ENCODE data around the gene NXN. TPM values are rescaled to one million over a fixed set of nuclear protein-coding genes. Genes with fewer than 3 reads are reported as not detected.
"Not testable (repeated sequence)": the region's sequence is repeated elsewhere in the genome, so short reads cannot be mapped to it uniquely, and the experiment has no call there.

Gene NXN
- polyA plus RNA-seq, 4 donors: 2.2 to 12.5 (median 7.1) TPM

GRCh38 chr17:995324-995723 lies 15.7 kb upstream of the NXN start:
- not testable (repeated sequence) for H3K9me3 ChIP-seq (ENCODE audit: control insufficient read depth in 2 of 2, insufficient read depth in 1 of 2, low read depth in 1 of 2, low read length in 1 of 2); H3K36me3 ChIP-seq (ENCODE audit: control insufficient read depth in 3 of 3, insufficient read depth in 2 of 3, low read depth in 1 of 3, low read length in 3 of 3); H3K4me3 ChIP-seq (ENCODE audit: low read depth in 1 of 3, low read length in 3 of 3); DNase-seq; H3K27me3 ChIP-seq (ENCODE audit: control insufficient read depth in 3 of 3, insufficient read depth in 3 of 3, low read length in 3 of 3); FAIRE-seq; H3K27ac ChIP-seq (ENCODE audit: low read depth in 1 of 3, low read length in 2 of 3); H3K4me1 ChIP-seq (ENCODE audit: control insufficient read depth in 3 of 3, insufficient read depth in 2 of 3, low read depth in 1 of 3, low read length in 2 of 3)
- WGBS, 3 donors: 54 to 76% (median 64%) methylated on average over 8 of the region's 8 CpGs

DNA sequence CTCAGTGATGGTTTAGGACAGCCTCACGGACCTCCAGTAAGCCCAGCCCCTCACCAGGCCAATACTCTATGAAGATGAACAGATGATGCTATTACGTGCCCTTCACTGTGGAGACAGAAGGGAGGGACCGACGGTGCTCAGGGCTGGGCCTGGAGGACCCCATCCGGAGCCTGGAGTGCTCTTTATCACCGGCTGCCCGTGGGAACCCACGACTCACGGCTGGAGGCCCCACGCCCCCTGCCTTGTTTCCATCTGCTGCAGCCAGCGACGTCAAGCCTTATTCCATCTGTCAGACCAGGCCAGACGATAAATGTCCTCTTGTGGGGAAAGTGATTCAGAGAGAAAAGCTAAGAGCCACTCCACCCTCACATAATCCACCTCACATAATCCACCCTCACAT lies 13.4 kb upstream of the NXN start:
- WGBS, 3 donors: 53 to 69% (median 59%) methylated on average over 13 of the region's 13 CpGs
- DNase-seq (no peak), FAIRE-seq (no peak)

GRCh38 chr17:988561-988960 lies 9.0 kb upstream of the NXN start:
- FAIRE-seq (no peak), DNase-seq (no peak)
- Histone ChIP-seq H3K4me3 (ENCODE audit: low read depth in 1 of 3, low read length in 3 of 3) (no peak overlapping the region), H3K36me3 (ENCODE audit: control insufficient read depth in 3 of 3, insufficient read depth in 2 of 3, low read depth in 1 of 3, low read length in 3 of 3) (no peaks in the 10 kb centered on the region), H3K27me3 (ENCODE audit: control insufficient read depth in 3 of 3, insufficient read depth in 3 of 3, low read length in 3 of 3) (no peaks in the 10 kb centered on the region), H3K27ac (ENCODE audit: low read depth in 1 of 3, low read length in 2 of 3) (no peak overlapping the region), H3K4me1 (ENCODE audit: control insufficient read depth in 3 of 3, insufficient read depth in 2 of 3, low read depth in 1 of 3, low read length in 2 of 3) (no peaks in the 10 kb centered on the region), H3K9me3 (ENCODE audit: control insufficient read depth in 2 of 2, insufficient read depth in 1 of 2, low read depth in 1 of 2, low read length in 1 of 2) (peaks cover 0 to 3% of the 10 kb centered on the region in 2 donors)
- 84 to 88% (median 88%) methylated on average over 11 of the region's 11 CpGs for WGBS, 3 donors

More for the DNA sequence above, 13.4 kb upstream of the NXN start:
- peaks cover 0 to 3% of the 10 kb centered on the region in 2 donors for H3K9me3 ChIP-seq (ENCODE audit: control insufficient read depth in 2 of 2, insufficient read depth in 1 of 2, low read depth in 1 of 2, low read length in 1 of 2)
- H3K27me3 ChIP-seq (ENCODE audit: control insufficient read depth in 3 of 3, insufficient read depth in 3 of 3, low read length in 3 of 3): no peaks in the 10 kb centered on the region
- no peak overlapping the region for H3K4me3 ChIP-seq (ENCODE audit: low read depth in 1 of 3, low read length in 3 of 3)
- peaks cover 0 to 3% (median 1%) of the 10 kb centered on the region in 3 donors for H3K4me1 ChIP-seq (ENCODE audit: control insufficient read depth in 3 of 3, insufficient read depth in 2 of 3, low read depth in 1 of 3, low read length in 2 of 3)
- no peaks in the 10 kb centered on the region for H3K36me3 ChIP-seq (ENCODE audit: control insufficient read depth in 3 of 3, insufficient read depth in 2 of 3, low read depth in 1 of 3, low read length in 3 of 3)
- no peak overlapping the region for H3K27ac ChIP-seq (ENCODE audit: low read depth in 1 of 3, low read length in 2 of 3)

DNA sequence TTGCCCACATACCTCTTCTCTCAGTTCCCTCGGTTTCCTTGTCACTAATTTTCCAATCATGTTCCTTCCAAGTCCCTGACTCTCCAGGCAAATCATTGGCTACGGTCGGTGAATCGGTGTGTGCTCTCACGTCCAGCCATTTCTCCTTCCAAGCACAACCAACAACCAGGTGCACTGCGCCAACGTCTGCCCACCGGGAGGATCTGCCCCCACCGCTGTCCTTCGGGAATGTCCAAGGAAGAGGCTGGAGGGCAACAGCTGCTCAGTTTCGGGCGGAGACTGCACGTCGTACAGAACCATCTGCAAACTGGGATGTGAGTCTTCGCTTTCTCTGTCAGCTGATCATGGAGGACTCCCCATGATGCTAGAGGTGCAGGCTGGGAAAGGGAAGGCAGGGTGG lies 8.4 kb upstream of the NXN start:
- Histone ChIP-seq H3K9me3 (ENCODE audit: control insufficient read depth in 2 of 2, insufficient read depth in 1 of 2, low read depth in 1 of 2, low read length in 1 of 2) (peaks cover 0 to 2% of the 10 kb centered on the region in 2 donors), H3K36me3 (ENCODE audit: control insufficient read depth in 3 of 3, insufficient read depth in 2 of 3, low read depth in 1 of 3, low read length in 3 of 3) (no peaks in the 10 kb centered on the region), H3K27ac (ENCODE audit: low read depth in 1 of 3, low read length in 2 of 3) (no peak overlapping the region), H3K27me3 (ENCODE audit: control insufficient read depth in 3 of 3, insufficient read depth in 3 of 3, low read length in 3 of 3) (no peaks in the 10 kb centered on the region), H3K4me3 (ENCODE audit: low read depth in 1 of 3, low read length in 3 of 3) (no peak overlapping the region), H3K4me1 (ENCODE audit: control insufficient read depth in 3 of 3, insufficient read depth in 2 of 3, low read depth in 1 of 3, low read length in 2 of 3) (no peaks in the 10 kb centered on the region)
- FAIRE-seq (no peak), DNase-seq (no peak)
- WGBS, 3 donors: 90 to 92% (median 91%) methylated on average over 15 of the region's 15 CpGs

GRCh38 chr17:986322-986929 lies 6.8 kb upstream of the NXN start:
- 83 to 90% (median 87%) methylated on average over 6 of the region's 6 CpGs for WGBS, 3 donors
- Histone ChIP-seq H3K4me3 (ENCODE audit: low read depth in 1 of 3, low read length in 3 of 3) (no peak overlapping the region), H3K27ac (ENCODE audit: low read depth in 1 of 3, low read length in 2 of 3) (no peak overlapping the region), H3K36me3 (ENCODE audit: control insufficient read depth in 3 of 3, insufficient read depth in 2 of 3, low read depth in 1 of 3, low read length in 3 of 3) (no peaks in the 10 kb centered on the region), H3K27me3 (ENCODE audit: control insufficient read depth in 3 of 3, insufficient read depth in 3 of 3, low read length in 3 of 3) (no peaks in the 10 kb centered on the region), H3K9me3 (ENCODE audit: control insufficient read depth in 2 of 2, insufficient read depth in 1 of 2, low read depth in 1 of 2, low read length in 1 of 2) (no peaks in the 10 kb centered on the region), H3K4me1 (ENCODE audit: control insufficient read depth in 3 of 3, insufficient read depth in 2 of 3, low read depth in 1 of 3, low read length in 2 of 3) (no peaks in the 10 kb centered on the region)
- FAIRE-seq (no peak), DNase-seq (no peak)

DNA sequence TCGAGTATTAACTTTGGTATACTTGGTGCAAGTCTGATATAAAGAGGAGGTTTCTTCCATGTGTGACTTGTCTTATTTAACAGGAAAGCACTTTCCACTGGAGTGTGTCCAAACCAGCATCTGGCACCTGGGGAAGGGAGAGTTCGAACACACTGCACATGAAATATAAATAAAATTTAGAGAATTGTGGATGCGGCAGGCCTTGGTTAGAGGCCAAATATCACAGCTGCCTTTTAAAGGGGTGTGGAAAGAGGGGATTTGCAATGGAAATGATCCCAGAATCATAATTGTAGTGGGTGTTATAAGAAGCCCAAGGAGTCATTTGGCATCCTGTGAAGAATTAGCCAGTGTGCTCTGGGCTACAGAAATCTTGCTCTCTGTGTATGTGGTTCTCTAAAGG lies 4.3 kb upstream of the NXN start:
- H3K9me3 ChIP-seq (ENCODE audit: control insufficient read depth in 2 of 2, insufficient read depth in 1 of 2, low read depth in 1 of 2, low read length in 1 of 2): no peaks in the 10 kb centered on the region
- H3K4me3 ChIP-seq (ENCODE audit: low read depth in 1 of 3, low read length in 3 of 3): no peak overlapping the region
- no peak for FAIRE-seq
- DNase-seq: no peak
- WGBS, 3 donors: 59 to 72% (median 68%) methylated on average over 3 of the region's 3 CpGs
- peaks cover 0 to 10% (median 0%) of the 10 kb centered on the region in 3 donors for H3K4me1 ChIP-seq (ENCODE audit: control insufficient read depth in 3 of 3, insufficient read depth in 2 of 3, low read depth in 1 of 3, low read length in 2 of 3)
- H3K27me3 ChIP-seq (ENCODE audit: control insufficient read depth in 3 of 3, insufficient read depth in 3 of 3, low read length in 3 of 3): no peaks in the 10 kb centered on the region
- H3K27ac ChIP-seq (ENCODE audit: low read depth in 1 of 3, low read length in 2 of 3): no peak overlapping the region
- H3K36me3 ChIP-seq (ENCODE audit: control insufficient read depth in 3 of 3, insufficient read depth in 2 of 3, low read depth in 1 of 3, low read length in 3 of 3): no peaks in the 10 kb centered on the region

- Histone ChIP-seq H3K9me3 (ENCODE audit: control insufficient read depth in 2 of 2, insufficient read depth in 1 of 2, low read depth in 1 of 2, low read length in 1 of 2) (no peaks in the 10 kb centered on the region), H3K4me3 (ENCODE audit: low read depth in 1 of 3, low read length in 3 of 3) (no peak overlapping the region), H3K36me3 (ENCODE audit: control insufficient read depth in 3 of 3, insufficient read depth in 2 of 3, low read depth in 1 of 3, low read length in 3 of 3) (no peaks in the 10 kb centered on the region), H3K27ac (ENCODE audit: low read depth in 1 of 3, low read length in 2 of 3) (no peak overlapping the region), H3K4me1 (ENCODE audit: control insufficient read depth in 3 of 3, insufficient read depth in 2 of 3, low read depth in 1 of 3, low read length in 2 of 3) (peaks cover 0 to 12% (median 0%) of the 10 kb centered on the region in 3 donors), H3K27me3 (ENCODE audit: control insufficient read depth in 3 of 3, insufficient read depth in 3 of 3, low read length in 3 of 3) (peaks cover 0 to 21% (median 2%) of the 10 kb centered on the region in 3 donors)
- FAIRE-seq: no peak
- 29 to 43% (median 34%) methylated on average over 10 of the region's 10 CpGs for WGBS, 3 donors
- DNase-seq: no peak
Observed at GRCh38 chr17:981292-981658, 1.7 kb upstream of the NXN start.

DNA sequence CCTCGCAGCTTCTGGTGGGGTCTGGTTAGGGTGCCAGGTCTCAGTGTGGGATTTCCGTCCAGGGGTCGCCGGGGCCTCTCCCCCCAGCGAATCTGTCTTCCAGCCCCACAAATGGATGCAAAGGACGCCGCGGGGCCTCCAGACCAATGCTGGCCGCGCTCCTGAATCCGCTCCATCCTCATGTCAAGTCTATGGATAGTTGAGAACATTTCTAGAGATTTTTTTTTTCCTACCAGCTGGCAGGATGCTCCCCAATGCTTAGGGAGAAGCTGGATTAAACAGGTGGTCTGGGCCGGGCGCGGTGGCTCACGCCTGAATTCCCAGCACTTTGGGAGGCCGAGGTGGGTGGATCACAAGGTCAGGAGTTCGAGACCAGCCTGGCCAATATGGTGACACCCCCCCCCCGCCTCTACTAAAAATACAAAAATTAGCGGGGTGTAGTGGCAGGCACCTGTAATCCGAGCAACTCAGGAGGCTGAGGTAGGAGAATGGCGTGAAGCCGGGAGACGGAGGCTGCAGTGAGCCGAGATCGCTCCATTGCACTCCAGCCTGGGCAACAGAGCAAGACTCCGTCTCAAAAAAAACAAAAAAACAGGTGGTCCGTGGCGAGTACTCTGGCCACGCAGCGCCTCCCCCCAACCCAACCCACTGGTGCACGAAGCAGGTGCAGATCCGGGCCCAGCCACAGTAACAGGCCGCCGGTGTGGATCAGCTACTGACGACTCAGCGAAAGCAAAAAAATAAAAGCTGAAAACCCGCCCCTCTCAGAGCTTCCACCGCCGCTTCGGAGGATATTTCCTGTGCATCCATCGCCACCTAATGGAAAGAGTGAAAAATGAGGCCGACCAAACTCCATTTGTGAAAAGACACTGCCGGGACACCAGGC lies 1.1 kb upstream of the NXN start:
- Histone ChIP-seq H3K4me1 (ENCODE audit: control insufficient read depth in 3 of 3, insufficient read depth in 2 of 3, low read depth in 1 of 3, low read length in 2 of 3) (peaks cover 0 to 12% (median 0%) of the 10 kb centered on the region in 3 donors), H3K9me3 (ENCODE audit: control insufficient read depth in 2 of 2, insufficient read depth in 1 of 2, low read depth in 1 of 2, low read length in 1 of 2) (no peaks in the 10 kb centered on the region), H3K27me3 (ENCODE audit: control insufficient read depth in 3 of 3, insufficient read depth in 3 of 3, low read length in 3 of 3) (peaks cover 0 to 21% (median 2%) of the 10 kb centered on the region in 3 donors), H3K4me3 (ENCODE audit: low read depth in 1 of 3, low read length in 3 of 3) (peak overlapping the region in 2 of 3 donors; percentile 26 to 49), H3K27ac (ENCODE audit: low read depth in 1 of 3, low read length in 2 of 3) (peak overlapping the region in 2 of 3 donors; percentile 61 to 75), H3K36me3 (ENCODE audit: control insufficient read depth in 3 of 3, insufficient read depth in 2 of 3, low read depth in 1 of 3, low read length in 3 of 3) (no peaks in the 10 kb centered on the region)
- DNase-seq (peak; percentile 86 to 90), FAIRE-seq (no peak)
- WGBS, 3 donors: 18 to 26% (median 25%) methylated on average over 43 of the region's 43 CpGs
